HepG2 (cell line): ENCODE data around the gene PALM. TPM values are rescaled to one million over a fixed set of nuclear protein-coding genes. Genes with fewer than 3 reads are reported as not detected.

ENCODE experiments used
- CC2D1A ChIP-seq: sonication (generic); formaldehyde crosslinking; IDR thresholded peaks from 2 replicates; pipeline ENCODE4 v1.8.1; 2023; ENCODE audit warnings: mild to moderate bottlenecking, missing genetic modification reagents
- FOXA3 ChIP-seq: IDR thresholded peaks from 2 replicates; pipeline ENCODE4 v1.6.1; 2016; ENCODE audit warnings: missing genetic modification reagents, missing compliant biosample characterization
- GATAD1 ChIP-seq: IDR thresholded peaks from 2 replicates; pipeline ENCODE4 v1.6.1; 2016; ENCODE audit warnings: missing genetic modification reagents, missing compliant biosample characterization
- JUN ChIP-seq: sonication (generic); formaldehyde crosslinking; IDR thresholded peaks from 2 replicates; pipeline ENCODE4 v1.4.0; 2020; ENCODE audit warnings: mild to moderate bottlenecking, missing genetic modification reagents
- MTA1 ChIP-seq: sonication (generic); formaldehyde crosslinking; IDR thresholded peaks from 2 replicates; pipeline ENCODE4 v1.4.0; 2020; ENCODE audit warnings: missing genetic modification reagents, mild to moderate bottlenecking, borderline replicate concordance
- RXRA ChIP-seq: sonication (generic); formaldehyde crosslinking; IDR thresholded peaks from 2 replicates; pipeline ENCODE4 v1.5.1; 2020; ENCODE audit warnings: missing genetic modification reagents
- RXRB ChIP-seq: IDR thresholded peaks from 2 replicates; pipeline ENCODE4 v1.6.1; 2016; ENCODE audit warnings: borderline replicate concordance, missing genetic modification reagents, missing compliant biosample characterization
- ZFP36L2 ChIP-seq: sonication (generic); formaldehyde crosslinking; IDR thresholded peaks from 2 replicates; pipeline ENCODE4 v1.4.0; 2020; ENCODE audit warnings: missing genetic modification reagents
- ZFP82 ChIP-seq: sonication (generic); formaldehyde crosslinking; IDR thresholded peaks from 2 replicates; pipeline ENCODE4 v1.5.1; 2020; ENCODE audit warnings: mild to moderate bottlenecking, missing genetic modification reagents, borderline replicate concordance
- ZKSCAN1 ChIP-seq: fragments of 150-350 bp; IDR thresholded peaks from 2 replicates; pipeline ENCODE4 v1.6.1; 2014; ENCODE audit warnings: low read length
- ZNF12 ChIP-seq: sonication (generic); formaldehyde crosslinking; IDR thresholded peaks from 2 replicates; pipeline ENCODE4 v1.5.0; 2020; ENCODE audit warnings: missing genetic modification reagents
- ZNF350 ChIP-seq: sonication (generic); formaldehyde crosslinking; IDR thresholded peaks from 2 replicates; pipeline ENCODE4 v1.4.0; 2020; ENCODE audit warnings: mild to moderate bottlenecking, low read depth, missing genetic modification reagents, borderline replicate concordance
- ZNF460 ChIP-seq: sonication (generic); formaldehyde crosslinking; IDR thresholded peaks from 2 replicates; pipeline ENCODE4 v1.5.1; 2020; ENCODE audit warnings: missing genetic modification reagents, mild to moderate bottlenecking, borderline replicate concordance
- ZNF678 ChIP-seq: sonication (generic); formaldehyde crosslinking; IDR thresholded peaks from 2 replicates; pipeline ENCODE4 v1.4.0; 2020; ENCODE audit warnings: mild to moderate bottlenecking, missing genetic modification reagents
- ZNF839 ChIP-seq: sonication (generic); formaldehyde crosslinking; IDR thresholded peaks from 2 replicates; pipeline ENCODE4 v1.4.0; 2020; ENCODE audit warnings: missing genetic modification reagents, mild to moderate bottlenecking, borderline replicate concordance
- polyA plus RNA-seq, 8 experiments: library from polyadenylated mRNA; depleted of rRNA in 3 of 8; stranded (reverse) in 7 of 8; unstranded in 1 of 8; fragments of >200 nt; fragmentation: Illumina TruSeq in 4 of 8; extraction: Trizol in 4 of 8; gene quantifications; 2 replicates each; pipeline versions ENCODE4 v1.2.1 to v1.2.3, GENCODE V29; 2011 to 2016; ENCODE audit warnings: low read depth in 4 of 8, missing spikeins in 1 of 8, mixed read lengths in 1 of 8; ENCODE audit not compliant: insufficient read depth in 1 of 8
- total RNA-seq, 5 experiments: library from RNA; depleted of rRNA; stranded (reverse); fragments of >200 nt; fragmentation: Illumina TruSeq; extraction: Trizol; gene quantifications; 2 replicates each; pipeline ENCODE4 v1.2.3, GENCODE V29; 2016; ENCODE audit warnings: low read depth in 1 of 5
- TF ChIP-seq, protein P1 (sequence below), 2 experiments: sonication (generic) in 1 of 2; formaldehyde crosslinking in 1 of 2; IDR thresholded peaks; 2 replicates each; pipeline versions ENCODE4 v1.4.0 to v1.6.1; 2016 to 2020; ENCODE audit warnings: borderline replicate concordance in 1 of 2, low read depth in 1 of 2, mild to moderate bottlenecking in 1 of 2, missing genetic modification reagents in 1 of 2
- TF ChIP-seq, protein P2 (sequence below): sonication (generic); formaldehyde crosslinking; IDR thresholded peaks from 2 replicates; pipeline ENCODE4 v1.5.1; 2020; ENCODE audit warnings: missing genetic modification reagents, mild to moderate bottlenecking, borderline replicate concordance
- TF ChIP-seq, protein P3 (sequence below): sonication (generic); formaldehyde crosslinking; IDR thresholded peaks from 2 replicates; pipeline ENCODE4 v1.5.1; 2020; ENCODE audit warnings: mild to moderate bottlenecking, missing genetic modification reagents, moderate library complexity
- TF ChIP-seq, protein P4 (sequence below): sonication (generic); formaldehyde crosslinking; IDR thresholded peaks from 2 replicates; pipeline ENCODE4 v1.4.0; 2020; ENCODE audit warnings: missing genetic modification reagents
- TF ChIP-seq, protein P5 (sequence below): sonication (generic); formaldehyde crosslinking; IDR thresholded peaks from 2 replicates; pipeline ENCODE4 v1.5.0; 2020; ENCODE audit warnings: missing genetic modification reagents

PALM gene
- total and polyA plus RNA-seq, 2 of the 13 experiments (the other 11 are each of a cell fraction or from before 2014, with no cell fraction given): 4.0 to 9.7 TPM

DNA sequence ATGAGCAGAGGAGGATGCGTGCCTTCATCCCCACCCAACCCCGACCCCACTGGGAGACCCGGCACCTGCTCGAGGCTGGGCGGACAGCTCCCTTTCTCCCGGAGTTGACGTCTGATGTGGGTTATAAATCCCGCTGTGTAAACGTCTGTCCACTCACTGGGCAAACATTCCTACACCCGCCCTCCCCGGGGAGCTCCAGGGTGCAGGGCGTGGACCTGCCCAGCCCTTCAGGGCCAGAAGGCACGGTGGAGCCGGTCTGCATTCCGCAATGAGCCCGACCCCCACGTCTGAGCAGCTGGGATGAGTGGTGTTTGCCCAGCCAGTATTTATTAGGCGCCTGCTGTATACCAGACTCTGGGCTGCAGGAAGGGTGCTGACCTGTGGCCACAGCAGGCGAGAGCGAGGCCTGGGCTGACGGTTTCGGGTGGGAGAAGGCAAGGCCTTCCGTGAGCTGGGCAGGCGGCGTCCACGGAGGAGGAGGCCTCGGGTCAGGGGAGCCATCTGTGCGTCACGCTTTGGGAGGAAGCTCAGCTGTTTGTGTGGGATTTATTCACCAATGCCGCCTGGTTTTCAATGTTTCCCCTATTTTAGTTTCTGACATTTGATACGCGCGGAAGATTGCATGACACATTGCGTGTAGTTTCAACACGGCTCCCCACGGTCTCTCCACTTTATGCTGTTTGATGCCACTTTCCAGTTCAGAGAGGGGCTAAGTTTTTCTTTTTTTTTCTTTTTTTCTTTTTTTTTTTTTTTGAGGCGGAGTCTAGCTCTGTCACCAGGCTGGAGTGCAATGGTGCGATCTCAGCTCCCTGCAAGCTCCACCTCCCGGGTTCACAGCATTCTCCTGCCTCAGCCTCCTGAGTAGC is 44.1 kb downstream of the PALM start (continued):
- TF ChIP-seq, protein P1, sequence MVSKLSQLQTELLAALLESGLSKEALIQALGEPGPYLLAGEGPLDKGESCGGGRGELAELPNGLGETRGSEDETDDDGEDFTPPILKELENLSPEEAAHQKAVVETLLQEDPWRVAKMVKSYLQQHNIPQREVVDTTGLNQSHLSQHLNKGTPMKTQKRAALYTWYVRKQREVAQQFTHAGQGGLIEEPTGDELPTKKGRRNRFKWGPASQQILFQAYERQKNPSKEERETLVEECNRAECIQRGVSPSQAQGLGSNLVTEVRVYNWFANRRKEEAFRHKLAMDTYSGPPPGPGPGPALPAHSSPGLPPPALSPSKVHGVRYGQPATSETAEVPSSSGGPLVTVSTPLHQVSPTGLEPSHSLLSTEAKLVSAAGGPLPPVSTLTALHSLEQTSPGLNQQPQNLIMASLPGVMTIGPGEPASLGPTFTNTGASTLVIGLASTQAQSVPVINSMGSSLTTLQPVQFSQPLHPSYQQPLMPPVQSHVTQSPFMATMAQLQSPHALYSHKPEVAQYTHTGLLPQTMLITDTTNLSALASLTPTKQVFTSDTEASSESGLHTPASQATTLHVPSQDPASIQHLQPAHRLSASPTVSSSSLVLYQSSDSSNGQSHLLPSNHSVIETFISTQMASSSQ (IDR thresholded peaks at IDR 0.05; ENCODE audit: low read depth): no peak
- TF ChIP-seq, protein P1 (CRISPR knock-in tag; IDR thresholded peaks at IDR 0.05; ENCODE audit: borderline replicate concordance): no peak
- no peak for TF ChIP-seq CC2D1A (CRISPR knock-in tag)
- no peak for TF ChIP-seq ZNF678 (CRISPR knock-in tag)
- no peak for TF ChIP-seq ZNF839 (CRISPR knock-in tag)
- TF ChIP-seq RXRA (CRISPR knock-in tag): peak; percentile 70
- TF ChIP-seq ZNF460 (CRISPR knock-in tag): no peak
- TF ChIP-seq, protein P2, sequence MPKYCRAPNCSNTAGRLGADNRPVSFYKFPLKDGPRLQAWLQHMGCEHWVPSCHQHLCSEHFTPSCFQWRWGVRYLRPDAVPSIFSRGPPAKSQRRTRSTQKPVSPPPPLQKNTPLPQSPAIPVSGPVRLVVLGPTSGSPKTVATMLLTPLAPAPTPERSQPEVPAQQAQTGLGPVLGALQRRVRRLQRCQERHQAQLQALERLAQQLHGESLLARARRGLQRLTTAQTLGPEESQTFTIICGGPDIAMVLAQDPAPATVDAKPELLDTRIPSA (CRISPR knock-in tag): no peak
- TF ChIP-seq, protein P3, sequence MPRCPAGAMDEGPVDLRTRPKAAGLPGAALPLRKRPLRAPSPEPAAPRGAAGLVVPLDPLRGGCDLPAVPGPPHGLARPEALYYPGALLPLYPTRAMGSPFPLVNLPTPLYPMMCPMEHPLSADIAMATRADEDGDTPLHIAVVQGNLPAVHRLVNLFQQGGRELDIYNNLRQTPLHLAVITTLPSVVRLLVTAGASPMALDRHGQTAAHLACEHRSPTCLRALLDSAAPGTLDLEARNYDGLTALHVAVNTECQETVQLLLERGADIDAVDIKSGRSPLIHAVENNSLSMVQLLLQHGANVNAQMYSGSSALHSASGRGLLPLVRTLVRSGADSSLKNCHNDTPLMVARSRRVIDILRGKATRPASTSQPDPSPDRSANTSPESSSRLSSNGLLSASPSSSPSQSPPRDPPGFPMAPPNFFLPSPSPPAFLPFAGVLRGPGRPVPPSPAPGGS (CRISPR knock-in tag): no peak
- no peak for TF ChIP-seq ZFP82 (CRISPR knock-in tag)
- TF ChIP-seq ZNF350 (CRISPR knock-in tag): 0 out of 2 replicates have a peak, but pooled peaks have one; percentile 18
- no peak for TF ChIP-seq ZFP36L2
- TF ChIP-seq GATAD1 (CRISPR knock-in tag): no peak
- TF ChIP-seq JUN: no peak
- peak; percentile 80 for TF ChIP-seq FOXA3 (CRISPR knock-in tag)
- no peak for TF ChIP-seq ZNF12 (CRISPR knock-in tag)
- no peak for TF ChIP-seq ZKSCAN1
- 0 out of 2 replicates have a peak, but pooled peaks have one; percentile 32 for TF ChIP-seq RXRB (CRISPR knock-in tag)
- TF ChIP-seq, protein P4, sequence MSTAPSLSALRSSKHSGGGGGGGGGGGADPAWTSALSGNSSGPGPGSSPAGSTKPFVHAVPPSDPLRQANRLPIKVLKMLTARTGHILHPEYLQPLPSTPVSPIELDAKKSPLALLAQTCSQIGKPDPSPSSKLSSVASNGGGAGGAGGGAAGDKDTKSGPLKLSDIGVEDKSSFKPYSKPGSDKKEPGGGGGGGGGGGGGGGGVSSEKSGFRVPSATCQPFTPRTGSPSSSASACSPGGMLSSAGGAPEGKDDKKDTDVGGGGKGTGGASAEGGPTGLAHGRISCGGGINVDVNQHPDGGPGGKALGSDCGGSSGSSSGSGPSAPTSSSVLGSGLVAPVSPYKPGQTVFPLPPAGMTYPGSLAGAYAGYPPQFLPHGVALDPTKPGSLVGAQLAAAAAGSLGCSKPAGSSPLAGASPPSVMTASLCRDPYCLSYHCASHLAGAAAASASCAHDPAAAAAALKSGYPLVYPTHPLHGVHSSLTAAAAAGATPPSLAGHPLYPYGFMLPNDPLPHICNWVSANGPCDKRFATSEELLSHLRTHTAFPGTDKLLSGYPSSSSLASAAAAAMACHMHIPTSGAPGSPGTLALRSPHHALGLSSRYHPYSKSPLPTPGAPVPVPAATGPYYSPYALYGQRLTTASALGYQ (CRISPR knock-in tag): no peak
- TF ChIP-seq MTA1 (CRISPR knock-in tag): peak; percentile 44; the same call in 1 of the 2 replicates
- TF ChIP-seq, protein P5, sequence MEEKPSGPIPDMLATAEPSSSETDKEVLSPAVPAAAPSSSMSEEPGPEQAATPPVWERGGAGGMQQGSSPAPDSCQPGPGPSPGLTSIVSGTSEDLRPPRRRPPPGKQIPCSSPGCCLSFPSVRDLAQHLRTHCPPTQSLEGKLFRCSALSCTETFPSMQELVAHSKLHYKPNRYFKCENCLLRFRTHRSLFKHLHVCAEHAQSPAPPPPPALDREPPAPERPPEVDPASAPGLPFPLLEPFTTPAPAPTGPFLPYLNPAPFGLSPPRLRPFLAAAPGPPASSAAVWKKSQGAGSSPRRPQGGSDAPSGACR: no peak
